GM21737 (cell line): ENCODE results near the gene MAPRE3.

Source experiments
- ATAC-seq: cut with Tn5 transposase; IDR thresholded peaks from one replicate; pipeline ENCODE4 v1.9.1; 2021; ENCODE audit warnings: mild to moderate bottlenecking, moderate library complexity; ENCODE audit not compliant: unreplicated experiment

MAPRE3 gene

DNA sequence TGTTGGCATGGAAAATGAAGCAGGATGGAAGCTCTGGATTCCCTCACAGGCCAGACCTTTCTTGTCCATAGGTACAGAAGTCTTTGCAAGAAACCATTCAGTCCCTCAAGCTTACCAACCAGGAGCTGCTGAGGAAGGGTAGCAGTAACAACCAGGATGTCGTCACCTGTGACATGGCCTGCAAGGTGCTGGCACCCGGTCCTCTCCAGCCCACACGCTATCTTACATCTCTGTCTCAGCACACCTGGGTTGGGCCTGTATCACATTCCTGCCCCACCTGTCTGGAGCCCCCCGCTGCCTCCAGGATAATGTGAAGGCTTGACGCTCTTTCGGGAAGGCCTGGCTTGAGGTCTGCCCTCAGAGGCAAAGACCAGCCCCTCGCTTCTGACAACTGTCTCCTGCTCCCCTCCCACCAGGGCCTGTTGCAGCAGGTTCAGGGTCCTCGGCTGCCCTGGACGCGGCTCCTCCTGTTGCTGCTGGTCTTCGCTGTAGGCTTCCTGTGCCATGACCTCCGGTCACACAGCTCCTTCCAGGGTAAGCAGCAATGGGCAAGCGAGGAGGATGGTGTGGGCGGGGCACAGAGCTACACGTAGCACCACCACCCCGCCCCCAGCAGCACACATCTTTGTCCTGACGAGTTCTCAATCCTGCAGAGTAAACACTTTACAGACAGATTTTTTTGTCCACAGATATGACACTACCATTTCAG is 68.3 kb downstream of the MAPRE3 start:
- ATAC-seq = no peak

GRCh38 chr2:27039426-27039825 is 69.0 kb downstream of the MAPRE3 start:
- ATAC-seq = no peak

- no peak for ATAC-seq
Observed at GRCh38 chr2:27039871-27040270, 69.4 kb downstream of the MAPRE3 start.

GRCh38 chr2:27040282-27040681 is 69.8 kb downstream of the MAPRE3 start:
- ATAC-seq = no peak

DNA sequence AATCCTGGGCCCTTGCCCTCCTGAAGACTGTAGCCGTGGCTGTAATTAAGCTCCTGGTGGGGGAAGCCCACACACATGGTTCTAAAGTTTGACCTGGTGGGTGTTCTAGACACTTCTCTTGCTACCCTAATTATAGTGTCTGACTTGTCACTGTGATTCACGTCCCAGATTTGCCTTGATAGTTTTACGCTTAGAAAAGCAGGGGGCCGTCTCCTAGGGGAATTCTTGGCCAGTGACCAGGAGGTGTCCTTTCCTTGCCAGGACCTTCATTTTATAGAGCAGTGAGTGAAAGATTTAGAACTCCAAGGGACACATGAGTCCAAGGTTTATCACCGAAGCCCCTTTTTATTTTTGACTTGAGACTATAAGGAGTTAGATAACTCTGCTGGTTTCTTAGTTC is 71.3 kb downstream of the MAPRE3 start:
- peak; percentile 7 for ATAC-seq

- peak; percentile 53 for ATAC-seq
Observed at GRCh38 chr2:27042159-27042661, 71.8 kb downstream of the MAPRE3 start.

DNA sequence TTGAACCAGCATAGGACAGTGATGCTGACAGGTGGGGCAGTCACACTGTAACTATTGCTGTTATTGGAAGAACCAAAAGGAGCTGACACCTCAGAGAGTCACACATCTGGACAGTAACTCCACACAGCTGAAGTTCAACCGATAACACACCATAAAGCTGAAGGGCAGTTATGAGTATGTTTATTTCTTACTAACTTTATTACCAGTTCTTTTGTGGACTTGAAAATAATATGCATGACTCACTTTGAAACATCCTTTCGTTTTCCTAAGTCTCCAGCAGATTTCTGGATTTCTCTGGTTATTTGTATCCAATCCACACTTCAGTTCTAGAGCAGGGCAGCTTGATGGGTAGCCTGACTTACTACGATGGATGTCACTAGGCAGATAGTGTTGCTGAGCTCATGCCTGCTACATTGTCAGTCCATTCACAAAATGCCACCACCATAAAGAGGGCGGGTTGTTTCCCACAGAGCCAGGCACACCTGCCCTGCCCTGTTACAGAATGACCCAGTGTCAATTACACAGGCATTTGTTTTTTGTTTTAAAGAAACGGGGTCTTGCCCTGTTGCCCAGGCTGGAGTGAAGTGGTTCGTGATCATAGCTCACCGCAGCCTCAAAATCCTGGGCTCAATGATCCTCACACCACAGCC is 72.7 kb downstream of the MAPRE3 start:
- ATAC-seq = no peak

DNA sequence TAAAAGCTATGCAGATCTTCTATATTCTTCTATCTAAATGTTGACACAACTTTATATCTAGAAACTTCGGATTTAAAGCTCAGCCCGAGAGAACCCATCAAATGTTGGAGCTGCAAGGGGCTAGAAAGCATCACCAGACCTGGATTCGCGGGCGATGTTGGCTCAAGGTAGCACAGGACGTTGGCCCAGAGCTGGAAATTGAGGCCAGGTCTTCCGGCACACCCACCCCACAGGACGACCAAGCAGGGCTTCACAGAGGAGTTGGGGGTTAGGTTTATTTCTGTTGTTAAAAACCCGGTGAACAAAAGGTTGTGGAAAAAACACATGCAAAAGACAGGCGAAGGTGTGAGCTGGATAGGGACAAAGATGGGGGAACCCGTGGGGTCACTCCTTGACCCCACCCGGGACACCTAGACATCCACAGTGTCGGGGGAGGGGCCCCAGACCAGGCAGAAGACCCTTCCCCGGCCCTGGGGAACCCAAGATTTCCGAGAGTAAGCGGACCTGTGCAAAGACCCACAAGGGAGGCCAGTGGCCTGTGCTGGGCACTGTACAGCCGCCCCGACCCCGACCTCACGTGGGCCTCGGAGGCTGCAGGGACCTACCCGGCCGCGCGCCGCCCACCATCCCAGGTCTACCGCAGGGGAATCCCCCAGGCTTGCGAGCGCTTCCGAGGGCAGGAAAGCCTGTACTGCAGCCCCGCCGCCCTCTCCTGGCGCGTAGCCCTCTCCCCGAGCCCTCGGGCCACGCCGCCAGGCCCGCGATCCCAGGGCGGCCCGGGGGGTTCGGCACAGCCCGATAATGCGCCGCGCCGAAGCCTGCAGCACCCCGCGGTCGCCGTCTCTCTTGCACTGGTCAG is 79.2 kb downstream of the MAPRE3 start:
- peak; percentile 26 for ATAC-seq

DNA sequence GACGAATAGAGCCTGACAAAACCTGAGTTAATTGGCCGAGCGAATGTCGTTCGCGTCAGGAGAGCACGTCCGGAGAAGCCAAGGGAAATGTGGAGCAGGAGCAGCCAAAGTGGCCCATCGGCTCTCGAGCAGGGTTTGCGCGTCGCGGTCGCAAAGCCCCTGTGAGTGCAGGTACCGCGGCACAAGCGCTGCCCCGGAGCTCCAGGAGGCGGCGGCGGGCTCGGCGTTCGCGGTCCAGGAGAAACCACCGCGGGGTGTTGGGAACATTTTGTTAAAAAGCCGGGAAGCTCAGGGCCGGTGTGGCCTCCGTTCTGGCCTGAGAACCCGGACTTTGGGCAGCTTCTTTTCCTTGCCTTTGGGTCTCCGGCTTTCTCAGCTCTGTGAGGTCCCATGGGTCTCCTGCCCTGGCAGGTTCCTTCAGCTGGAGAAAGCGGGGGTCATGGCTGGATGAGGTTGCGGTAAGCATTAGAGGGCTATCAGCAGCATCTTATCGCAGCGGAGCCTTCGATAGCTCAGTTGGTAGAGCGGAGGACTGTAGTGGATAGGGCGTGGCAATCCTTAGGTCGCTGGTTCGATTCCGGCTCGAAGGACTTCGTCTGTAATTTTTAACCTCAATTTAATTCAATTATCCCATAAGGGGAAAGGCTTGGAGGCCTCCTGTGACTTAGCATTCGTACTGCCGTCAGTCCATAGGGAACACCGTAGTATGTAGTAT is 80.0 kb downstream of the MAPRE3 start:
- ATAC-seq = peak; percentile 41

GRCh38 chr2:27050996-27051901 is 80.8 kb downstream of the MAPRE3 start, which contains the start of gene AGBL5:
Gene AGBL5 (plus strand): TSS chr2:27051668. CDS start chr2:27052959, 1,291 bp downstream.
- ATAC-seq = peak; percentile 63

- ATAC-seq = no peak
Observed at GRCh38 chr2:27051902-27052645, 81.6 kb downstream of the MAPRE3 start.

DNA sequence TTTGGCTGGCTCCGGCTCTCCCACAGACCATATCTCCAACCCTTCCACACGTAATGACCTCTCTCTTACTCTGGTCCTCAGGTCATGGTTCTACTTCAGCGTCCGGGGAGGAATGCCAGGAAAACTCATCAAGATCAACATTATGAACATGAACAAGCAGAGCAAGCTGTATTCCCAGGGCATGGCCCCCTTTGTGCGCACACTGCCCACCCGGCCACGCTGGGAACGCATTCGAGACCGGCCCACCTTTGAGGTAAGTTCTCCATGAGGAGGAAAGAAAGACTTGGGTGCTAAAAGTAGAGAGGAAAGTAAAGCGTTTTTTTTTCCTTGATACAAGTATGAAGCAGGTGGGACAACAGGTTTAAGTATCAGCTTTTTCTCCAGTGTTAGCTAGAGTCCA is 82.9 kb downstream of the MAPRE3 start:
- no peak for ATAC-seq

GRCh38 chr2:27053776-27054175 is 83.3 kb downstream of the MAPRE3 start:
- no peak for ATAC-seq

- ATAC-seq = no peak
Observed at GRCh38 chr2:27054721-27055120, 84.3 kb downstream of the MAPRE3 start.

GRCh38 chr2:27057184-27057583 is 86.7 kb downstream of the MAPRE3 start:
- no peak for ATAC-seq

- ATAC-seq = no peak
Observed at GRCh38 chr2:27058210-27058609, 87.8 kb downstream of the MAPRE3 start.

DNA sequence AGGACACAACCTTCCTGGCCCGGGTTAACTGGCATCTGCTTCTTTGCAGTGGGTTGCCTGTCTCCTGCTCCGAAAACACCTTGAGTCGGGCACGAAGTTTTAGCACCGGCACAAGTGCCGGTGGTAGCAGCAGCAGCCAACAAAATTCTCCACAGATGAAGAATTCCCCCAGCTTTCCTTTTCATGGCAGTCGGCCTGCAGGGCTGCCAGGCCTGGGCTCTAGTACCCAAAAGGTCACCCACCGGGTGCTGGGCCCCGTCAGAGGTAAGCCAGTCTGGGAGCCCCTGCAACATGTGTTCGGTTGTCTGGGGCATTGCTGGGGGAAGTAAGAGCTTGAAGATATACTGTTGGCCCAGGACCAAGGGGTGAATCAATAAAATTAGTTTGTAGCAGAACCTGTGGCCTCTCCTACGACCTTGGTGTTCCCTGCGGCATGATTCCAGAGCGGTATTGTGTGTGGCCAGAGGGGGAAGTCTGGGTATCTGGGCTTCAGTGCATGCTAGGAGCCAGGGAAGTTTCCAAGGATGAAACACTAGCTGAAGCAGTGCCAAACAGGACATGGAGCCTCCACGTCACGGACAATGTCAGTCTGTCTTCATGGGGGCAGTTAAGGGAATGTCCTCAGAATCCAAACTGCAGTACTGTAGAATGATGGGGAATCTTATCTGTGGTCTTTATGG is 88.8 kb downstream of the MAPRE3 start:
- no peak for ATAC-seq

- no peak for ATAC-seq
Observed at GRCh38 chr2:27060323-27060722, 89.9 kb downstream of the MAPRE3 start.
